NCI-H526 treated with DMSO at 0.1 percent for 48 hours (cell line): ENCODE results near the gene ALK.

ENCODE experiments used
- DNase-seq: peaks from one replicate; lab custom pipeline; 2025; lab: John Stamatoyannopoulos, UW

Gene ALK

GRCh38 chr2:29527947-29528346, 393.4 kb downstream of the ALK start:
- no peak for DNase-seq

- peak; percentile 1 for DNase-seq
These were observed 394.5 kb downstream of the ALK start for GRCh38 chr2:29526587-29527586.

GRCh38 chr2:29525921-29526320, 395.5 kb downstream of the ALK start:
- DNase-seq: no peak

- no peak for DNase-seq
These were observed 396.7 kb downstream of the ALK start for GRCh38 chr2:29524652-29525051.

GRCh38 chr2:29522951-29523669, 398.3 kb downstream of the ALK start:
- DNase-seq: no peak

DNA sequence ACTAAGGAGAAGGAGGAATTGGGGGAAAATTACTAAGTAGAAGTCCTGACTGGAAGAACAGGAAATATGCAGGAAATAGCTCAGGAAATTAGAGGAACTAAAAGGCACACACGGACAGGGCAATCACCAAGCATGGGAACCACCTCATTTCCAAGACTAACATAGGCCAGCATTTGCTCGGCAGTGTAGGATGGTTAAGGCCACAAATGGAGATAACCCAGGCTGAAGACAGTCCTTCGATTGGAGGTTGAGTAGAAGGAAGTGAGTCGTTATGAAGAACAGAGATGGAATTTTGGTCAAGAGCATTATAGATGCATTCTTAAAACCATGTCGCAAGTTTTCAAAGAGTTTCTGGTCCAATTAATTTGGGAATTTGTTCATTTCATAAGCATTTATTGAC, 401.4 kb downstream of the ALK start:
- no peak for DNase-seq

DNA sequence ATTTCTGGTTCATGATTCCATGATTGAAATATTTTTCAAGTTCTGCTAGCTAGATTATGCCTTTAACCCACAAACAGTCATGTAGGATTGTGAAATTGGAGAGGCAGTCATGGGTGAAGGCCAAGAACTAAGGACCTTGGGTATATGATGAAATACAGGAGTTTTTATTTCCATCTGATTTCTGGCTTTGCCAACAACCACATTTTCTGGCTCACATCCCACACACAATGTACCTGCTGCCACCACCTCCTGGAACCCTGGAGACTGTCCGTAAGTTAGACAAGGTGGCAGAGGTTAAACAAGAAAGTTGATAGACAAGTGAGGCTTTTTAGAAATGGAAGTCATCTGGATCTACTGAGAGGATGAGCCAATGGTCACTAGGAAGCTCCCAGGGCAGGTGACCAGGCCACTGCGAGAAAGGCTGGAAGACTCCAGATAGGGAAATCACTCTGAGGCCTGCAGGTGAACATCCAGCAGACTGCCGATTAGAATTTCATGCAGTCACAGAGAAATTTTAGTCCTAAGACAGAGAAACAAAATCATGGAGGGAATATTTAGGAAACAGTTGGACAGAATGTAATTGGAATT, 402.0 kb downstream of the ALK start:
- no peak for DNase-seq

DNA sequence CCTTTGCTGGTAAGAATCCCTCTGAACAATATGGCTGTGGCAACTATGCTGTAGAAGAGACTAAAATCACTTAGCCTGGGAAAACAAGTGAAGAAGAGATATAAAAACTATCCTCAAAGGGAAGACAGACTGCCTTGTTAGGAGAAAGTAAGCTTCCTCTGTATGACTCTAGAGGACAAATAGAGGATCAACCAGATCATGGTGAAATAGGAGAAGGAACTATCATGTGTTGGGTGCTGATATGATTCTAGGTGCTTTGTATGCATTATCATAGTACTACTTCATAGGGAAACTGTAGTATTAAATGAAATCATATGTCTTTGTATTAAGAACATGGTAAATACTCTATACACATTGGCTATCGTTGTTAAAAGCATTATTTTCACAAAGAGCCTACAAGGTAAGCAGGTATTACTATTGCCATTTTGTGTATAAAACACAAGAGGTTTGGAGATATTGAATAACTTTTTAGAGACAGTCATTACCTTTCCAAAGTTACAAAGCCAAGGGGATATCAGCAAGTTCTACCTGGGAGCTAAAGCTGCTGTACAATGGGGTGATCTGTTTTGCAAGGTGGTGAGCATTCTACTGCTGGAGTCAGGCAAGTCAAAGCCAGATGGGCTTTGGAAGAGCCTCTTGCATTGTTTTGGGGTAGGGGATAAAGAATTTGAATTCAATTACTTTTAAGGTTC, 402.6 kb downstream of the ALK start:
- no peak for DNase-seq

GRCh38 chr2:29518010-29518409, 403.4 kb downstream of the ALK start:
- DNase-seq: no peak

- DNase-seq: no peak
These were observed 404.0 kb downstream of the ALK start for GRCh38 chr2:29517413-29517812.

GRCh38 chr2:29516767-29517166, 404.6 kb downstream of the ALK start:
- no peak for DNase-seq

GRCh38 chr2:29509878-29510277, 411.5 kb downstream of the ALK start:
- no peak for DNase-seq

DNA sequence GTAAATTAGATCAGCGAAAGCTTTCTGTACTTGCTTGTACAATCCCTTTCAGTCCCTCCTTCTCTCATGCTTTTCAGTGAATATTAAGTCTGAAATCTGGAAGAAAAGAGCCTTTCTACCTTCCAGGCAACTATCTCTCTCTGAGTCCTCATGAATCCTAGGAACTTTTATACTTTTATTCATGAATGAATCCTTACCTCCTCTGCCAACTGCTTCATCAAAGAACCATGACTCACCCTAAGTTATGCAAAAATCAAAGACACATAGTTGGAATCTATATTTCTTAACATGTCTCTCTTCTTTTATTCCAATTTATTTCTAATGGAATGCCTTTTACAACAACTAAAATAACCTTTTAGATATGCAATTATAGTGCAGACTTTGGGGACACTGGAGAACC, 412.0 kb downstream of the ALK start:
- DNase-seq: no peak

DNA sequence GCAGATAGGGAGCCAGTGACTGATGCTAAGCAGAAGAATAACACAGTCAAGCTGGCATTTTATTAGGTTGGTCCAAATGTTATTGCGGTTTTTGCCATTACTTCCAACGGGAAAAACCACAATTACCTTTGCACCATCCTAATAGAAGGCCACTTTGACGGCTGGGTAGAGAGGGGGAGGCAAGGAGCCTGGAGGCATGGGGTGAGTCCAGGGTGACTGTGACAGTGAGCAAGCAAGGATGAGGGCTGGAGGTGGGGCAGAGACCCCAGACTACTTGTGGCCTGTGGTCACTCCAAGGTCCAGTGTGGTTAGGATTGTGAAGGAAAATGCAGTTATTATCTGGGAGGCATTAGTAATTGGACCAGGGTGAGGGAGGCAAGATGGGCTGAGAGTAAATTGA, 416.6 kb downstream of the ALK start:
- no peak for DNase-seq

DNA sequence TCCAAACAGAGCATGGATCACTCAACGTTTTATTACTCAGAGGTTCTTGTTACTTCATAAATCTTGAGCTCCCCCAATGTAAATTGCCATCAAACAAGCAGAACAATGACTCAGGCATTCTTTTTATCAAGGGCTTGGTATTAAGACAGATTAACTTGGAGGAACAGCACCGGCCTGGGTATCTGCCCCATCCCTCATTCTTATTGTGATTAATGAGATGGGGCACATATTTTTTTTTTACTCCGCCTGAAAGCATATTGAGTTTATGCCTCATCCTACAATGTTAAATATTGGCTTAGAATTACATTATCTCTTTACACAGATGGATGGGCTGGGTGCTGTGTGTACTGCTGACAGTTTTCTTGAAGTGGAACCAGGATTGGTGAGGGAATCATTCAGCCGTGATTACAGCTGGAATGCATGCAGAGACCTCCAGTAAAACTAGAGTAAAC, 418.9 kb downstream of the ALK start:
- no peak for DNase-seq

DNA sequence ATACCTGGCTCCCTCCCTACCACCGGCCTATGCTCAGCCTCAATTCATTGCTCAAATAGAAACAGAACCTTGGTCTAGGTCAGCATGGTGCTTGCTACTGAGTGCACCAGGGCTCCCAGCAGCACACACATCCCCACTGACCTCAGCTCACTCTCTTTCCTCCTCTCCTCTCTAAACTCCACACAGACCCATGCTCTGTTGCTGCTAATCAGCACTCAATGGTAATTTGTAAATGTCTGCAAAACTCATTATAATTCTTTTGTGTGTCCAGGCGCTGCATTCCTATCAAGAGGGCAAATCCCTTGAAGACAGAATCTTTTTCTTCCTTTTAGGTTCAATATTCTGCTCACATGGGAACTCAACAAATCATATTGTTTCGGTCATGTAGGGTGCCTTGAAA, 424.0 kb downstream of the ALK start:
- no peak for DNase-seq

- DNase-seq: no peak
These were observed 425.2 kb downstream of the ALK start for GRCh38 chr2:29496198-29496597.

DNA sequence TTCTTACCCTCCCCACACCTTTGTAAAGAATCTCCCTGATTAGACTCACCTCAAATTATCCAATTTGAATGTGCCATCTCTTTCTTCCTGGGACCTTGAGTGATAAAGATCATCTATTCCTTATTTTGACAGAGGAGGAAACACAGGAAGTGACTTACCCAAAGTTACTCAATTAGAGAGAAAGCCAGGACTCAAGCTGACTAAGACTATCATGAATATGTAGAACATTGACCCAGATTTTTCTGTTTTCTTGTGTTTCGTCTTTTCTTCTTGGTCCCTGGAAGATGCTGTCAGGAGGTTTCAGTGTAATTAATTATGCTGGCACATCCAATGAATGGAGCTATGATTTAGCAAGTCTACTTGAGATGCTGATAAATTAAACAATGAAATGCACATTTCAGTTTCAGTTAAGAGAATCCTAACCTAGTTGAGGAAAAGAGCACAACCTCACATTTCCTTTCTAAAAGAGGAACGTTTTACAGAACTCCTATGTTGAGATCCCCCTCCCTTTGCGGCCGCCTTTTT, 425.8 kb downstream of the ALK start:
- DNase-seq: no peak

DNA sequence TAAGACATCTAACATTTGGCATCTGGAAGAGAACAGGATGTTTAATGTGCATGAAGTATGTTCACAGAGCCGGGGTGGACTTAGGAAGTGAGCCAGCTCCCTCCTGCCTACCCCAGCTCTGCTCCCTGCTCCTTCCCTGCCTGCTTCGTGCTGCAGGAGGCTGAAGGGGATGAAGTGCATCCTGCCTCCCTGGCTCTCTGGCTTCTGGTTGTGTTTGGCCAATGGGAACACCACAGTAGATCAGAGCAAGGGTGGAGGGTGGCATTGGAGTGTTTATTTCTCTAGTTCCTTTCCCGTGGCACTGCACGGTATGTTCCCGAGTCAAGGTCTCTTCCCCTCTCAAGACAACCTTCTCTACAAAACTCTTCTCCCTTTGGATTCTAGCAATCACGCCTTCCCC, 426.3 kb downstream of the ALK start:
- no peak for DNase-seq

GRCh38 chr2:29492701-29493100, 428.7 kb downstream of the ALK start:
- no peak for DNase-seq

DNA sequence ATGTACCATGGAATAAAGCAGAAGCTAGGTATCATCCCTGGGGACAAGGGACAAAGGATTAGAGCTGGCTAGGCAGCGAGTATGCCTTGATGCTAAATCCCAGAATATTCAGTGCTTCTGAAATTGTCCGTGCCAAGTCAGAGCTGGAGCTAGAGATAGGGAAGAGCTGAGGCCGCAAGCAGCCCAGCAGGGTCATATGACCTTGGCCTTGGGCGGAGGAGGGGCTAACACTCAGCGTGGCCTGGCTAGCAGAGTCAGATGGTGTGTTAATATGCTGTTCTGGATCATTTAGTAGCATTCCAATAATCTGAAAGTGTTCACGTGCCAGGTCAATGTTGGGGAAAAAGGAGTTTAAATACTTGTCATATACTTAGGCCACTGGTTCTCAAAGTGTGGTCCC, 431.3 kb downstream of the ALK start:
- DNase-seq: no peak

DNA sequence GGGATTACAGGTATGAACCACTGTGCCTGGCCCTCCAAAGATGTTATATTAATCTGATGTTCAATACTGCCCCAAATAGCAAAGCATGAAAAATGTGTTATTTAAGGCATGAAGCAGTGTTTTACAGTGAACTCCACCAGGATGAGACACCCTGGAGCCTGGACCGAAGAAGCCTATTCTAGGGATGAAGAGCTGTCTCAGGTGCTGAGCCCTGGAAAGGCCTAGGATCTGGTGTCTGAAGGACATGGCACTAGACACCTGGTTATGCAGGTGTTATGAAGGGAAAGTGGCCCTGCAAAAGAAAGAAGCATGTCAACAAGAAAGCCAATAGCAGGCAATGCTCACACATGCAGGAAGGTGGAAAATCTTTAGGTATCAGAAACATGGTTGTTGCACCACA, 431.8 kb downstream of the ALK start:
- no peak for DNase-seq
